Measurements from ENCODE around the gene MED27.
A peak's percentile ranks its signal among the peaks of the same experiment; 100 is the strongest.

Gene MED27

GRCh38 chr9:132079391-132080091 is at the start of gene MED27:
MED27 (minus strand) TSS chr9:132079867; CDS start chr9:132079844, 23 bp downstream.
- peak; percentile 81 to 90 for DNase-seq (ENCODE audit: low read depth in 2 of 2)

- DNase-seq (ENCODE audit: low read depth in 2 of 2), result no peak
Measured at GRCh38 chr9:132127888-132128534, 48.3 kb upstream of the MED27 start.

- no peak for DNase-seq (ENCODE audit: low read depth in 2 of 2)
Measured at GRCh38 chr9:132126680-132127236, 47.1 kb upstream of the MED27 start.

GRCh38 chr9:132125944-132126679 is 46.4 kb upstream of the MED27 start:
- peak in 1 of 2 donors; percentile 38 for DNase-seq (ENCODE audit: low read depth in 2 of 2)

GRCh38 chr9:132125361-132125760 is 45.7 kb upstream of the MED27 start:
- no peak for DNase-seq (ENCODE audit: low read depth in 2 of 2)

- DNase-seq (ENCODE audit: low read depth in 2 of 2), result no peak
Measured at GRCh38 chr9:132124800-132125199, 45.1 kb upstream of the MED27 start.

GRCh38 chr9:132121021-132121420 is 41.4 kb upstream of the MED27 start:
- DNase-seq (ENCODE audit: low read depth in 2 of 2), result no peak

GRCh38 chr9:132117694-132118093 is 38.0 kb upstream of the MED27 start:
- no peak for DNase-seq (ENCODE audit: low read depth in 2 of 2)

GRCh38 chr9:132116583-132116982 is 36.9 kb upstream of the MED27 start:
- no peak for DNase-seq (ENCODE audit: low read depth in 2 of 2)

GRCh38 chr9:132114102-132114707 is 34.5 kb upstream of the MED27 start:
- DNase-seq (ENCODE audit: low read depth in 2 of 2), result peak in 1 of 2 donors; percentile 1

GRCh38 chr9:132109291-132109690 is 29.6 kb upstream of the MED27 start:
- no peak for DNase-seq (ENCODE audit: low read depth in 2 of 2)

- DNase-seq (ENCODE audit: low read depth in 2 of 2), result no peak
Measured at GRCh38 chr9:132108728-132109127, 29.1 kb upstream of the MED27 start.

- no peak for DNase-seq (ENCODE audit: low read depth in 2 of 2)
Measured at GRCh38 chr9:132099741-132100407, 20.2 kb upstream of the MED27 start.

- no peak for DNase-seq (ENCODE audit: low read depth in 2 of 2)
Measured at GRCh38 chr9:132099167-132099566, 19.5 kb upstream of the MED27 start.

- no peak for DNase-seq (ENCODE audit: low read depth in 2 of 2)
Measured at GRCh38 chr9:132094314-132094791, 14.7 kb upstream of the MED27 start.

- no peak for DNase-seq (ENCODE audit: low read depth in 2 of 2)
Measured at GRCh38 chr9:132090771-132091170, 11.1 kb upstream of the MED27 start.

GRCh38 chr9:132087438-132088030 is 7.9 kb upstream of the MED27 start:
- no peak for DNase-seq (ENCODE audit: low read depth in 2 of 2)

GRCh38 chr9:132082188-132082587 is 2.5 kb upstream of the MED27 start:
- no peak for DNase-seq (ENCODE audit: low read depth in 2 of 2)

- DNase-seq (ENCODE audit: low read depth in 2 of 2), result no peak
Measured at GRCh38 chr9:132078699-132079356, 839 bp downstream of the MED27 start.
